ENCODE measurements around the gene DIPK1B.

The DIPK1B gene

GRCh38 chr9:136697146-136697820, 15.1 kb upstream of the DIPK1B start:
- TF ChIP-seq YY1 (IDR thresholded peaks at IDR 0.05; ENCODE audit: insufficient read depth, insufficient read length) (no peak), SUZ12 (IDR thresholded peaks at IDR 0.05; ENCODE audit: extremely low read depth, insufficient read depth, insufficient read length) (no peak), ZNF274 (IDR thresholded peaks at IDR 0.05; ENCODE audit: low read depth, low read length) (no peak)
- no peaks in the 10 kb centered on the region for H3K27me3 ChIP-seq (ENCODE audit: insufficient read depth, insufficient read length)
- H3K4me1 ChIP-seq (ENCODE audit: insufficient read depth, insufficient read length): peaks cover 34% of the 10 kb centered on the region
- no peak overlapping the region for H3K9ac ChIP-seq (ENCODE audit: insufficient read length, low read depth)
- H3K4me3 ChIP-seq (ENCODE audit: insufficient read length, low read depth): no peak overlapping the region
- H3K36me3 ChIP-seq (ENCODE audit: insufficient read depth, insufficient read length, low read length): no peaks in the 10 kb centered on the region
- no peak for DNase-seq (ENCODE audit: low read depth, low spot score)
- H3K9me3 ChIP-seq (ENCODE audit: insufficient read depth, low read length): peaks cover 3% of the 10 kb centered on the region; the same call in 1 of the 2 replicates

DNA sequence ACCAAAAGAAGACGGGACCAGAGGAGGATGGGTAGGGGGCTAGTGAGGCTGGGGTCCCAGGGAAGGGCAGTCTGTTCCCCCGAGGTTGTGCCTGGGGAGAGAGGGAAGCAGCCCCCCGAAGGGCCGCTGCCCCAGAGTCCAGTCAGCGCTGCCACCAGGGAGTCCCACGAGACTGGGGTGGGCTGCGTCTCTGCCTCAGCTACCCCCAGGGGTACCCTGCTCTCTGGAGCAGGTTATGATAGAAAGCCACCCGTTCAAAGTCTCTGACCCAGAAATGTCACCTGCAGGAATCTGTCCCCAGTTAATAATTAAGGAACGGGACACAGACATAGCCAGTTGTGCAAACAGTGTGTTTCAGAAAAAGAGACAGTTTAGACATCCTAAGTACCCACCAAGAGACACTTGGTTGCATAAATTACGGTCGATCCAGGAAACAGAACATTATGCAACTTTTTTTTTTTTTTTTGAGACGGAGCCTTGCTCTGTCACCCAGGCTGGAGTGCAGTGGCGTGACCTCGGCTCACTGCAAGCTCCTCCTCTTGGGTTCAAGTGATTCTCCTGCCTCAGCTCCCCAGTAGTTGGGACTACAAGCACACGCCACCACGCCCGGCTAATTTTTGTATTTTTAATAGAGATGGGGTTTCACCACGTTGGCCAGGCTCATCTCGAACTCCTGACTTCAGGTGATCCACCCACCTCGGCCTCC, 14.4 kb upstream of the DIPK1B start:
- H3K27me3 ChIP-seq (ENCODE audit: insufficient read depth, insufficient read length): no peaks in the 10 kb centered on the region
- H3K4me3 ChIP-seq (ENCODE audit: insufficient read length, low read depth): no peak overlapping the region
- H3K9me3 ChIP-seq (ENCODE audit: insufficient read depth, low read length): peaks cover 3% of the 10 kb centered on the region; the same call in 1 of the 2 replicates
- no peaks in the 10 kb centered on the region for H3K36me3 ChIP-seq (ENCODE audit: insufficient read depth, insufficient read length, low read length)
- no peak for DNase-seq (ENCODE audit: low read depth, low spot score)
- TF ChIP-seq YY1 (IDR thresholded peaks at IDR 0.05; ENCODE audit: insufficient read depth, insufficient read length) (no peak), ZNF274 (IDR thresholded peaks at IDR 0.05; ENCODE audit: low read depth, low read length) (no peak), SUZ12 (IDR thresholded peaks at IDR 0.05; ENCODE audit: extremely low read depth, insufficient read depth, insufficient read length) (no peak)
- peaks cover 28% of the 10 kb centered on the region for H3K4me1 ChIP-seq (ENCODE audit: insufficient read depth, insufficient read length)
- H3K9ac ChIP-seq (ENCODE audit: insufficient read length, low read depth): peak overlapping the region; percentile 32

DNA sequence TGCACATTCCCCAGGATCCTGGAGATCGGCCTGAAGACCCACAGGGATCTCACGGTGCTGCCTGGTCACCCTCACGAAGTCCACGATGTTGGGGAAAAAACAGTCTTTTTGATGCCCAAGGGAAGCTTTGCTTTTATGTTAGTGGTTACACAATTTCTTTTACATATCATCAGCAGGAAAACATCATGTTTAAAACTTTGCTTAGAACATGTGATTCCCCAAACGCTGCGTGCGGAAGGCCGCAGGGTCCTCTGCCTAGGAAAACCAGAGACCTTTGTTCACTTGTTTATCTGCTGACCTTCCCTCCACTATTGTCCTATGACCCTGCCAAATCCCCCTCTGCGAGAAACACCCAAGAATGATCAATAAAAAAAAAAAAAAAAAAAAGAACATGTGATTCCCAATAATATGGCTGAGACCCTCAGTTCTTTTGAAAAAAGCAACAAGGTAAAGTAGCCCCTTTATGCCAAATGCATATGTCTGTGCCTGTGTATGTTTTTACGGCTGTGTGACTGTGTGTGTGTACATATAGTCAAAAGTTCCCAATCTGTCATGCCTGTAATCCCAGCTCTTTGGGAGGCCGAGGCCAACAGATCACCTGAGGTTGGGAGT, 13.6 kb upstream of the DIPK1B start:
- no peak overlapping the region for H3K9ac ChIP-seq (ENCODE audit: insufficient read length, low read depth)
- H3K4me1 ChIP-seq (ENCODE audit: insufficient read depth, insufficient read length): peaks cover 24% of the 10 kb centered on the region
- no peaks in the 10 kb centered on the region for H3K27me3 ChIP-seq (ENCODE audit: insufficient read depth, insufficient read length)
- no peak for DNase-seq (ENCODE audit: low read depth, low spot score)
- no peak for TF ChIP-seq ZNF274 (IDR thresholded peaks at IDR 0.05; ENCODE audit: low read depth, low read length)
- TF ChIP-seq SUZ12 (IDR thresholded peaks at IDR 0.05; ENCODE audit: extremely low read depth, insufficient read depth, insufficient read length): no peak
- TF ChIP-seq YY1 (IDR thresholded peaks at IDR 0.05; ENCODE audit: insufficient read depth, insufficient read length): no peak
- peaks cover 3% of the 10 kb centered on the region; the same call in 1 of the 2 replicates for H3K9me3 ChIP-seq (ENCODE audit: insufficient read depth, low read length)
- no peaks in the 10 kb centered on the region for H3K36me3 ChIP-seq (ENCODE audit: insufficient read depth, insufficient read length, low read length)
- H3K4me3 ChIP-seq (ENCODE audit: insufficient read length, low read depth): no peak overlapping the region

DNA sequence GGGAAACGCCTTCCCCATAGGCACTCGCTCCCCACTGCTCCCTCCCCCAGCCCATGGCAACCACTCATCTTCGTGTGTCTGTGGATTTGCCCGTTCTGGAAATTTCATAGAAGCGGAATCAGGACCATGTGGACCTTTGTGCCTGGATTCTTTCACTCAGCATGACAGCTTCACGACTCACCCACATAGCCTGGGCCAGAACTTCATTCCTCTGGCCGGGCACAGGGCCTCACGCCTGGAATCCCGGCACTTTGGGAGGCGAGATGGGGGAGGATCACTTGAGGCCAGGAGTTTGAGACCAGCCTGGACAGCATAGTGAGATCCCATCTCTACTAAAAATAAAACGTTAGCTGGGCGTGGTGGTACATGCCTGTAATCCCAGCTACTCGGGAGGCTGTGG, 12.1 kb upstream of the DIPK1B start:
- DNase-seq (ENCODE audit: low read depth, low spot score): no peak
- no peaks in the 10 kb centered on the region for H3K27me3 ChIP-seq (ENCODE audit: insufficient read depth, insufficient read length)
- H3K9me3 ChIP-seq (ENCODE audit: insufficient read depth, low read length): peaks cover 3% of the 10 kb centered on the region; the same call in 1 of the 2 replicates
- TF ChIP-seq SUZ12 (IDR thresholded peaks at IDR 0.05; ENCODE audit: extremely low read depth, insufficient read depth, insufficient read length) (no peak), YY1 (IDR thresholded peaks at IDR 0.05; ENCODE audit: insufficient read depth, insufficient read length) (no peak), ZNF274 (IDR thresholded peaks at IDR 0.05; ENCODE audit: low read depth, low read length) (no peak)
- H3K36me3 ChIP-seq (ENCODE audit: insufficient read depth, insufficient read length, low read length): no peaks in the 10 kb centered on the region
- no peak overlapping the region for H3K9ac ChIP-seq (ENCODE audit: insufficient read length, low read depth)
- H3K4me3 ChIP-seq (ENCODE audit: insufficient read length, low read depth): no peak overlapping the region
- H3K4me1 ChIP-seq (ENCODE audit: insufficient read depth, insufficient read length): peaks cover 21% of the 10 kb centered on the region

DNA sequence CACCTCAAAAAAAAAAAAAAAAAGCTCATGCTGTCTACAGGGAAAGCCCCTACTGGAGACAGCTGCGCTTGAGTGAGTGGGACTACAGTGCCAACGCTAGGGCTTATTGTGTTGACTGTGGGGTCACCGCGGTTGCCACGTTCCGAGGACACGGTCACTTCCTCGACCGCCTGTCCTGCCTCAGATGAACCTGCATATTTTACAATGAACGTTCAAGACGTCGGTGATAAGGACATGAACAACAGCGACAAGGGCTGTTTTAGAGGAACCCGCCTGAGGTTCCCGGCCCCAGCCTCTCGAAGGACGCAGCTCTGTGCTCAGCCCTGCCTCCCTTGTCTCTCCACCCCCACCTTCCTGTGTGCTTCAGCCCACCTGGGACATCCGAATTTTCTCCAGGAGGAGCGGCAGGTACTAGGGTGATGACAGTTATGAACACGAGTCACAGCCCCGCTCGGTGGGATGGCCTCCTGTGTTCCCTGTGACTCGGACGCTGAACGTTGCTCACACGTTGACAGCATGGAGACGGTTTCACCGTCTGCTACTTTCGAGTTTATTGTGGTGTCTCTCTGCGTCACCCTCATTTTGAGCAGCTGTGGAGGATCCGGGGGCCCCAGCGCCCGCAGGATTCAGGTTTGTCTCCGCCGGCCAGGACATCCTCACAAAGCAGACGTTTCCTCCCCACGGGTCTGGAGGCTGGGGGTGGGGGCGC, 11.3 kb upstream of the DIPK1B start:
- Histone ChIP-seq H3K9ac (ENCODE audit: insufficient read length, low read depth) (peak overlapping the region; percentile 16), H3K4me1 (ENCODE audit: insufficient read depth, insufficient read length) (peaks cover 17% of the 10 kb centered on the region), H3K9me3 (ENCODE audit: insufficient read depth, low read length) (peaks cover 3% of the 10 kb centered on the region; the same call in 1 of the 2 replicates), H3K36me3 (ENCODE audit: insufficient read depth, insufficient read length, low read length) (no peaks in the 10 kb centered on the region), H3K27me3 (ENCODE audit: insufficient read depth, insufficient read length) (no peaks in the 10 kb centered on the region), H3K4me3 (ENCODE audit: insufficient read length, low read depth) (no peak overlapping the region)
- TF ChIP-seq YY1 (IDR thresholded peaks at IDR 0.05; ENCODE audit: insufficient read depth, insufficient read length) (no peak), SUZ12 (IDR thresholded peaks at IDR 0.05; ENCODE audit: extremely low read depth, insufficient read depth, insufficient read length) (no peak), ZNF274 (IDR thresholded peaks at IDR 0.05; ENCODE audit: low read depth, low read length) (no peak)
- DNase-seq (ENCODE audit: low read depth, low spot score): no peak

GRCh38 chr9:136701668-136702053, 10.7 kb upstream of the DIPK1B start:
- DNase-seq (ENCODE audit: low read depth, low spot score): no peak
- Histone ChIP-seq H3K9ac (ENCODE audit: insufficient read length, low read depth) (no peak overlapping the region), H3K4me3 (ENCODE audit: insufficient read length, low read depth) (no peak overlapping the region), H3K4me1 (ENCODE audit: insufficient read depth, insufficient read length) (peaks cover 12% of the 10 kb centered on the region), H3K9me3 (ENCODE audit: insufficient read depth, low read length) (peaks cover 3% of the 10 kb centered on the region; the same call in 1 of the 2 replicates), H3K27me3 (ENCODE audit: insufficient read depth, insufficient read length) (no peaks in the 10 kb centered on the region), H3K36me3 (ENCODE audit: insufficient read depth, insufficient read length, low read length) (no peaks in the 10 kb centered on the region)
- TF ChIP-seq ZNF274 (IDR thresholded peaks at IDR 0.05; ENCODE audit: low read depth, low read length) (no peak), YY1 (IDR thresholded peaks at IDR 0.05; ENCODE audit: insufficient read depth, insufficient read length) (no peak), SUZ12 (IDR thresholded peaks at IDR 0.05; ENCODE audit: extremely low read depth, insufficient read depth, insufficient read length) (no peak)
